ENCODE measurements around the gene ADCK1. TPM values are rescaled to one million over a fixed set of nuclear protein-coding genes. Genes with fewer than 3 reads are reported as not detected.
"Not testable (repeated sequence)": the region's sequence is repeated elsewhere in the genome, so short reads cannot be mapped to it uniquely, and the experiment has no call there.

ADCK1 gene
- total RNA-seq, 1 experiment from 2014 or later: 8.3 TPM

DNA sequence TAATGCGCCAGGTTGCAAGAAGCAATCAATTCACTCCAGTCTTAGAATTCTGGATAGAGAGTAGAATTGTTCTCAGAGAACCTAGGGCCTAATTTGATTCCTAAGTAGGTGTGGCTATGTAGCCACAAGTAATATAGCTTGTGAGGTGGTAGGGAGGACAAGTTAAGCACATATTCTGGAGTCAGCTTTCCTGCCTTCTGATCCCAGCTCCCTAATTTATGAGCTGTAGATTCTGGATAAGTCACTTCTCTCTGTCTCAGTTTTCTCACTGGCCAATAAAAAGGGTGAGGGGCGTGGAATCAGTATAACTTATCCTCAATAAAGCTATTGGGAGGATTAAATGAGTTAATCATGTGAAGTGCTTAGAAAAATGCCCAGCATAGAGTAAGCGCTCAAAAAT, 35.9 kb upstream of the ADCK1 start:
- Histone ChIP-seq H3K27ac (ENCODE audit: low read depth, low read length, poor library complexity, severe bottlenecking) (no peak overlapping the region), H3K27me3 (replicated peaks; ENCODE audit: insufficient read depth, low read depth, low read length, poor library complexity) (no peaks in the 10 kb centered on the region), H3K36me3 (ENCODE audit: insufficient read depth, low read length, poor library complexity, severe bottlenecking) (peaks cover 3% of the 10 kb centered on the region), H3K4me3 (ENCODE audit: low read depth, low read length, poor library complexity, severe bottlenecking) (no peak overlapping the region), H3K9me3 (ENCODE audit: low read depth, low read length, poor library complexity, severe bottlenecking) (no peaks in the 10 kb centered on the region), H3K4me1 (ENCODE audit: insufficient read depth, low read length, poor library complexity, severe bottlenecking) (peaks cover 11% of the 10 kb centered on the region)
- TF ChIP-seq CTCF (conservative IDR thresholded peaks at IDR 0.05; ENCODE audit: low read depth, low read length) (no peak), EZH2 (IDR thresholded peaks at IDR 0.05; ENCODE audit: borderline replicate concordance, low read depth, low read length, poor library complexity, severe bottlenecking) (no peak)
- ChIA-PET CTCF (no interaction called here), POLR2A (ENCODE audit: low non-redundant PET) (no interaction called here)
- BruUV-seq (replicated peaks): no TSS peak
- no peak for DNase-seq (ENCODE audit: low spot score)
- intact Hi-C loops (cut with micrococcal nuclease; ENCODE audit: unreplicated experiment): no loop called here

DNA sequence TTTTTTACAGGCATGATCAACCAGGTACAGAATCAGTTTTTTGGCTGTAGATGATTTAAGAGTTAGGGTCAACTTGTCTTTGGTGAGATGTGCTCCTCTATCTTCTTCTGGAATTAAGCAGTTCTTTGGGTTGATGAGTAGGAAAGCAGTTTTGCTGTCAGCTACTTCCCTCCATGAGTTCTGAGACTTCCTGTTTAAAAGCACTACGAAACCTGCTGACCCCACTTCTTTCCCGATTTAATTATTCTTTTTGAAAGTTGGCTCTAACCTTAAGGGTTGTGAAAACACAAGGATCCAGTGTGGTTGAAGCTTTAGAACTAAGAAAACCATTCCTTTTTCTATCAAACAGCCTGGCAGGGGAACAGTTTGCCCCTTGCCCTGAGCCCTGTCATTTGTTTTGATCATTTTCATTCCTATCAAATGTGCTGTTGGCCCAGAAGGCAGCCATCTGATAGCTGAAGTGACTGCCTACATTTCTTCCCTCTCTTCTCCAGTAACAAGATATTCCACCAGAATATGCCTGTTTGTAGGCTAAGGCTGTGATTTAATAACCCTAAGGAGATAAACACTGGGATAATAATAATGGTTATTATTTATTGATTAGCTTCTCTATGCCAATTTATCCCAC, 31.4 kb upstream of the ADCK1 start:
- H3K4me1 ChIP-seq (ENCODE audit: insufficient read depth, low read length, poor library complexity, severe bottlenecking); intact Hi-C loops (cut with micrococcal nuclease; ENCODE audit: unreplicated experiment); DNase-seq (ENCODE audit: low spot score); CTCF ChIA-PET; H3K27me3 ChIP-seq (replicated peaks; ENCODE audit: insufficient read depth, low read depth, low read length, poor library complexity); H3K27ac ChIP-seq (ENCODE audit: low read depth, low read length, poor library complexity, severe bottlenecking); H3K36me3 ChIP-seq (ENCODE audit: insufficient read depth, low read length, poor library complexity, severe bottlenecking); BruUV-seq (replicated peaks); H3K4me3 ChIP-seq (ENCODE audit: low read depth, low read length, poor library complexity, severe bottlenecking); POLR2A ChIA-PET (ENCODE audit: low non-redundant PET); H3K9me3 ChIP-seq (ENCODE audit: low read depth, low read length, poor library complexity, severe bottlenecking): not testable (repeated sequence)

DNA sequence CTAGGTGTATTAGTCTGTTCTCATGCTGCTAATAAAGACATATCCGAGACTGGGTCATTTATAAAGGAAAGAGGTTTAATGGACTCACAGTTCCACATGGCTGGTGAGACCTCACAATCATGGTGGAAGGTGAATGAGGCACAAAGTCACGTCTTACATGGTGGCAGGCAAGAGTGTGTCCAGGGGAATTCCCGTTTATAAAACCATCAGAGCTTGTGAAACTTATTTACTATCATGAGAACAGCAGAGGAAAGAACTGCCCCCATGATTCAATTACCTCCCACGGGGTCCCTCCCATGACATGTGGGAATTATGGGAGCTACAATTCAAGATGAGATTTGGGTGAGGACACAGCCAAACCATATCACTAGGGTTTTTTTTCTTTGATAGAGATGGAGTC, 25.9 kb upstream of the ADCK1 start:
- POLR2A ChIA-PET (ENCODE audit: low non-redundant PET); DNase-seq (ENCODE audit: low spot score); H3K4me3 ChIP-seq (ENCODE audit: low read depth, low read length, poor library complexity, severe bottlenecking); intact Hi-C loops (cut with micrococcal nuclease; ENCODE audit: unreplicated experiment); BruUV-seq (replicated peaks); H3K36me3 ChIP-seq (ENCODE audit: insufficient read depth, low read length, poor library complexity, severe bottlenecking); H3K4me1 ChIP-seq (ENCODE audit: insufficient read depth, low read length, poor library complexity, severe bottlenecking); H3K27me3 ChIP-seq (replicated peaks; ENCODE audit: insufficient read depth, low read depth, low read length, poor library complexity); H3K9me3 ChIP-seq (ENCODE audit: low read depth, low read length, poor library complexity, severe bottlenecking); H3K27ac ChIP-seq (ENCODE audit: low read depth, low read length, poor library complexity, severe bottlenecking); CTCF ChIA-PET: not testable (repeated sequence)

DNA sequence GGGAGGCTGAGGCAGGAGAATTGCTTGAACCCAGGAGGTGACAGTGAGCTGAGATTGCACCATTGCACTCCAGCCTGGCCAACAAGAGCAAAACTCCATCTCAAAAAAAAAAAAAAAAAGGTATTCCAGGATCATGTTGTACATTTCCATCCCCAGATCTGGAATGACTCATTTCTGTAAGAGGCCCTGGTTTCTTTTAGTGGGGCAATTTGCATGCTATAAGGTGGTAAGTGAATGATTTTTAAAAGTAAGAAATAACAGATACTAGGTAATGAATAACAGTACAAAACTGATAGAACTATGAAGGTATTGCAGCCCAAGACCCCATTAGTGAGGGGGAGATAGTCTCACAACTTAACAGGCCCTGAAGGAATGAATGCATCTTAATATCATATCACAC, 17.7 kb upstream of the ADCK1 start:
- intact Hi-C loops (cut with micrococcal nuclease; ENCODE audit: unreplicated experiment): no loop called here
- H3K27me3 ChIP-seq (replicated peaks; ENCODE audit: insufficient read depth, low read depth, low read length, poor library complexity): no peaks in the 10 kb centered on the region
- TF ChIP-seq CTCF (conservative IDR thresholded peaks at IDR 0.05; ENCODE audit: low read depth, low read length) (no peak), EZH2 (IDR thresholded peaks at IDR 0.05; ENCODE audit: borderline replicate concordance, low read depth, low read length, poor library complexity, severe bottlenecking) (no peak)
- ChIA-PET CTCF (no interaction called here), POLR2A (ENCODE audit: low non-redundant PET) (no interaction called here)
- BruUV-seq (replicated peaks): no TSS peak
- no peaks in the 10 kb centered on the region for H3K36me3 ChIP-seq (ENCODE audit: insufficient read depth, low read length, poor library complexity, severe bottlenecking)
- H3K27ac ChIP-seq (ENCODE audit: low read depth, low read length, poor library complexity, severe bottlenecking): no peak overlapping the region
- no peaks in the 10 kb centered on the region for H3K4me1 ChIP-seq (ENCODE audit: insufficient read depth, low read length, poor library complexity, severe bottlenecking)
- H3K9me3 ChIP-seq (ENCODE audit: low read depth, low read length, poor library complexity, severe bottlenecking): no peaks in the 10 kb centered on the region
- H3K4me3 ChIP-seq (ENCODE audit: low read depth, low read length, poor library complexity, severe bottlenecking): no peak overlapping the region
- no peak for DNase-seq (ENCODE audit: low spot score)

Measured in A673 (cell line).